ENCODE data around the gene ASCL3.
"Not testable (repeated sequence)": the region's sequence is repeated elsewhere in the genome, so short reads cannot be mapped to it uniquely, and the experiment has no call there.

The ASCL3 gene

DNA sequence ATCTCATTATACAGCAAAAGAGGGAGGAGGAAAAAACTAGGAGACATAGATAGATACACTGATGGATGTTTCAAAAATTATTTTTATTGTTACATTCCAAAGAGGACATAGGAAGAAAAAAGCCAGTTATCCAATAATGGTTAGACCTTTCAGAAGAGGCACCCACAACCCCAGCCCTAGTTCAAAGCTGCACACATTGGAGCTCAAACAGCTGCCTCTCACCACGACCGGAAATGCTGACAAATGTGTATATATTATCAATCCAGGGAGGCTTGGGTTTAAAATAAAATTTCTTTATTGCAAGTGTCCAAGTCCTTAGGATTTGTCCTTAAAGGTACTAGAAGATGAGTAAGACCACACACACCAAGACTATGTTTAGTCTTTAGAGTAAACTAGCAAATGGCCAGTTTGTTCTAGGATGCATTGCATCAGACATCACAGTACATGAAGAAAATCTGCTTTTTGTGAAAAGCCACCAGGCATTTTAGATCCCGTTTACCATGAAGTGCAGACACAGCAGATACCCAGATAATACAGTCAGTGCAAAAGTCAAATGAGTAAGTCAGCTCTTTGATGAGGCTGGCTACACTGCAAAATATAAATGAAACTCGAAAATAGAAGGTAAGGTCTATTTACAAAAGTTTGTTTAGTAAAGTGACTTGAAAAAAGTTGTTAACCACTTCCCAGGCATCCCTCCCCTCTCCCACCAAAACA, 4.6 kb upstream of the ASCL3 start:
- DNase-seq (ENCODE audit: low spot score) = no peak

DNA sequence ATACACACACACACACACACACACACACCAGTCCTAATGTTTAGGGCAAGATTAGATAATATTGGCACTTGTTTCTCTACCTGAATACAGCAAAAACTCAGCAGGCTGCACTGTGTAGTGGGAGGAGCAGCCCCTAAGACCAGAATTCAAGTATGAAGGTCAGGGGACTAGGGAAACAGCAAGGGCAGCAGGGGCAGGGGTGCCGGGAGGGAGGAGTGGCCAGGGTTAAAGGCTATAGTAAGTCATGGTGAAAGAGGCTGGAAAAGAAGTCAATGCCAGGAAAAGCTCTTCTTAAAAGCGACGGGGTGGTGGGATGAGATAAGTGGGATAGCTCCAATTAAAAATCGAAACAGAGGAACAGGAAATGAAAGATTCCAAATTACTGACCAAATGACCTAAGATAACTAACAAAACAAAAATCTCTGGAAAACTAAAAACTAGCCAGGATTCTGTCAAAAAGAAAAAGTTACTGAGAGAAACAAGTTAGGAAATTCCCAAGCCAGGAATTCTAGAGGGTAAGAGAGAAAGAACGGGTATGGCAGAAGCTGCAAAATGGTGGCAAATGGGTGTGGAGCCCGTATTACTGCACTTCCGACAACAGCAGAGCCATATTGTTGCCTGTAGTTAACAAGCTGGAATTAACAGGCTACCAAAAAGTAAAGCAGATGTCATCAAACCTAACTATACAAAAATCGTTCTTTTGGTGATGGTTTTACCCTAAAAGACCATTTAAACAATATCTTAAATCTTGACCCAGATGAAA, 1.3 kb downstream of the ASCL3 start:
- DNase-seq (ENCODE audit: low spot score) = no peak

DNA sequence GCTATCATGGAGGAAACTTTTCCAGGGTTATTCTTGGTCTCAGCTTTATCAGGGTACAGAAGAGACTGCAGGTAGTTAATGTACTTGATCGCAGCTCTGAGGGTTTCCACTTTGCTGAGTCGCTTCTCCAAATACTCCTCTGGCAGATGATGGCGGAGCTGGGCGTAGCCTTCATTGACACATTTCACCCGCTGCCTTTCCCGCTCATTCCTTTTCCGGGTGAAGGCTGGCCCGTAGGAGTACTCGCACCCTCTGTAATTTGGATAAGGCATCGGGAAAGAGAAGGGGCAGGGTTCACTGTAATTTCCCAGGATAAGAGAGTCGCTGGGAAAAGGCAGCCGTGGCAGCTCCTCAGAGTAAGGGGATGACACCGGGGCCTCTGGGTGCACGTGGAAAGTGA, 5.2 kb downstream of the ASCL3 start:
- DNase-seq (ENCODE audit: low spot score) = no peak

DNA sequence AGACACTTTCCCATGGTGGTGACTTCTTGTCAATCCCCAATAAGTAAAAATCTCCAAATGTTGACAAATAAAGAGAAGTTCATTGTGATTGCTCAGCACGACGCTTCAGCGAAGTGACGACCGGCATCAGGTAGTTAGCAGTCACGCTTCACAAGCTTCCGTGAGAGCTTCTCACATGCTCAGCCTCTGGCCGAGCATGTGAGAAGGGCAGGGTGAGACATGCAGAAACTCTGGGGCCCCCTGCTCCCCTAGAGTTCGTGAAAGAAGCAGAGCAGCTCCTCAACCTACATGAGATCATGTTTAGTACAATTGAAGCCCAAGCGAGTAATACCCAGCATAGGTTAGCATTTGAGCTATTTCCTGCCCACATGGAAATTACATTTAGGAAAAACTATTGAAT, 5.7 kb downstream of the ASCL3 start:
- no peak for DNase-seq (ENCODE audit: low spot score)

DNA sequence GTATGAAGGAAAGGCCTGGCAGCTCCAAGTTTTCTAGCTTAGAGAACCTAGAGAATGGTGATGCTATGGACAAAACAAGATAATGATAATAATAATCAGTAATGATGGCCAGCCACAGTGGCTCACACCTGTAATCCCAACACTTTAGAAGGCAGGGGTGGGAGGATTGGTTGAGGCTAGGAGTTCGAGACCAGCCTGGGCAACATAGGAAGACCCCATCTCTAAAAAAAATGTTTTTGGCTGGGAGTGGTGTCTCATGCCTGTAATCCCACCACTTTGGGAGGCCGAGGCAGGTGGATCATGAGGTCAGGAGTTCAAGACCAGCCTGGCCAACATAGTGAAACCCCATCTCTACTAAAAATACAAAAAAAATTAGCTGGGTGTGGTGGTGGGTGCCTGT, 7.0 kb downstream of the ASCL3 start:
- DNase-seq (ENCODE audit: low spot score) = not testable (repeated sequence)

DNA sequence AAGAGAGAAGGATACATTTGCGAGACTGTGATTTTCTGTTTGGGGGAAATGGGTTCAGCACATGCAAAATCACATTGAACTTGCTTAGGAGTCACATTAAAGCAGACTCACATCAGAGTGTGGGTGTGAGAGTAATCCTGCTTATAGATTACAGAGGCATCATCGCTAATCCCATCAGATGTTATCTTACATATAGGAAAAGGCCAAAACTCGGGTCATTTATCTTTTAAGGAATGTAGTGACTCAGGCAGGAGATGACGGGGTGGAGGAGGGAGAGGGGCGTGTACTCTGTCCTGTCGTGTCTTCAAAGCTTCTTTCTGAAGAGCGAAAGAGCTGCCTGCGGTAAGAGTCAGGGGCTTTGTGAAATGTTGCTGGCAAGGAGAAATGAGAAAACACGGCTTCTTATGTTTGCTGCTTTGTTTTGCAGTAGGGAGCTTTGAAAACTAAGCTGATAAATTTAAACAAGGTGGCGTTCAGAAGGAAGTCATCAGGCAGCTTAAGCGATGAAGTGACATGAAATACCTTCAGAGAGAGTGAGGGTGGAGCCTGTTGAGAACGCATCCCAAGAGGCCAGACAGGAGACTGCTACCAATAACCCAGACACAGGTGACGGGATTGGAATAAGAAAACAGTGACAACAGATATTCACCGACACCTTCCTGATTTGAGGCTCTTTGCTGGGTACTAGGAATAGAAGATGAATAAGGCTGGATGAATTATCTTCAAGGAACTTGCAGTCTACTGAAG, 7.9 kb downstream of the ASCL3 start:
- peak; percentile 59 for DNase-seq (ENCODE audit: low spot score)

DNA sequence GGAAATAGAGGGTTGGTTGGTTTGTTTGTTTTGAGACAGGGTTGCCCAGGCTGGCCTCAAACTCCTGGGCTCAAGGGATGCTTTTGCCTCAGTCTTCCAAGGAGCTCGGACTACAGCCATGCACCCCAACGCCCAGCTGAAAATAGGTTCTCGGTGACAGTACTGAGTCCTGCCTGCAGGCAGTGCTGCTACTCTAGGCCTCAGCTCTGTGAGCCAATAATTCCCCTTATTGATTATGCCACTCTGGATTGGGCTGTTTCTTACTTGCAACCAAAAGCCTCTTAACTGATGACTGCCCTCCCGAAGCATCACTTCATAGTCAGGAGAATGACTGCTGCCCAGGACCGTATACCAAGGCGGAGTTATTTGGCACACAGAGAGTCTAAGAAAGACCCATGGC, 8.9 kb downstream of the ASCL3 start:
- no peak for DNase-seq (ENCODE audit: low spot score)

DNA sequence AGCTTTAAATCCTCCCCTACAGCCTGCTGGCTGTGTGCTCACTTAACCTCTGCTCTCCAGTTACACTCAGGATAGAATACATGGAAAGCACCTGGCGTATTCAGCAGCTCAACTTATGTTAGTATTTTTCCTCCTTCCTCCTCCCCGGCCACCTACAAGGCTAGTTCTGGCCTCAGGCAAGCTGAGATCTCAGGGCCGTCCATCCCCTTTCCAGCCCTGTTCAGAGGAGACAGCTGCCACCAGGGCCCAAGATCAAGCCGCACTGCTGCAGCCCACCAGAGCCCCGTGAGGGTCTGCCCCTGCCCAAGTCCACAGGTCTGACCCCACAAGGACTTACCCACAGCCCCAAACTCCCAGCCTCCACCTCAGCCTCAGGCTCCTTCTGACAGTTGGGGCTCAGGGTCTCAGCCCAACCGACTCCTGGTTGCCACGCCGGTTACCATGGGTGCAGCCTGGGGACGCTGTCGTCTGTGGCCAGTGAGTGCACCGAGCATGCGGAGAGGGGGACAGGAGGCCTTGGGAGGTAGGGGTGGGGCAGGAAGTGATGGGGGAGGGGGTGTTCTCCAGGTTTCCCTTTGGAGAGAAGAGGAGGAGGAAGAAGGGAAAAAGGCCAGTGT, 10.1 kb downstream of the ASCL3 start, which contains the start of gene C11orf16:
Gene C11orf16 (minus strand): TSS at position 384 of the 617 bp plus-strand sequence. CDS start 639 bp downstream, outside the sequence.
- DNase-seq (ENCODE audit: low spot score) = no peak

DNA sequence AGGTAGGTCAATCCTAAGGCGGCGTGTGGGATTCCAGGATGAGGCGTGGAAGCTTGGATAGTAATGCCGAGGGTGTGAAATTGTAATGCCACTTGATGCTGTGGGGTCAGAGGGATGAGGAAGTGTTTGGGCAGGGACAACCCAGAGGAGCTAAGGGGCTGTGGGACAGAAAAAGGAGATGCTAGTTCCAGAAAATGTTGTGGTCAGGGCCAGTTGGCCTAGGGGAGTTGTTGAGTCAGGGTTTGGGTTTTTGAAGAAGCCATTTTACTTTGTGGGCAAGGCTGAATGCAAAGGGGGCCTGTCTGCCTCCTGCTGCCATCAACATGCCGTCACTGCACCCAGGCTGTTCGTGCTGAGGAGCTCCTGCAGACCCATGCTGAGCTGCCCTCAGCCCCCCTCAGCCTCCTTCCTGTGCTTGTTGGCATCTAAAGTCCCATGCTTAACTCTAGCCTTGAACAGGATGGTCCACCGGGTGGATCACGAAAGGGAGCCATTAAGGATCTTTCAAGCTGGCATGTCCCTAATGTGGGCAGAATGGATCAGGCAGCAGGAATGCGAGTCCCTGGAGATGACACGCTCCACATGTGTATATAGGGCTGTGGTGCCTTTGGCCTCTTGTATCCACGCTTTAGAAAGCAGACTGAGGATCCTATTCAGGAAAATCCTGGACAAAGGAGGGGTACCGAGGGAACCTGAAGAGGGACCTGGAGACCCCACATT, 12.2 kb downstream of the ASCL3 start:
- DNase-seq (ENCODE audit: low spot score) = no peak

DNA sequence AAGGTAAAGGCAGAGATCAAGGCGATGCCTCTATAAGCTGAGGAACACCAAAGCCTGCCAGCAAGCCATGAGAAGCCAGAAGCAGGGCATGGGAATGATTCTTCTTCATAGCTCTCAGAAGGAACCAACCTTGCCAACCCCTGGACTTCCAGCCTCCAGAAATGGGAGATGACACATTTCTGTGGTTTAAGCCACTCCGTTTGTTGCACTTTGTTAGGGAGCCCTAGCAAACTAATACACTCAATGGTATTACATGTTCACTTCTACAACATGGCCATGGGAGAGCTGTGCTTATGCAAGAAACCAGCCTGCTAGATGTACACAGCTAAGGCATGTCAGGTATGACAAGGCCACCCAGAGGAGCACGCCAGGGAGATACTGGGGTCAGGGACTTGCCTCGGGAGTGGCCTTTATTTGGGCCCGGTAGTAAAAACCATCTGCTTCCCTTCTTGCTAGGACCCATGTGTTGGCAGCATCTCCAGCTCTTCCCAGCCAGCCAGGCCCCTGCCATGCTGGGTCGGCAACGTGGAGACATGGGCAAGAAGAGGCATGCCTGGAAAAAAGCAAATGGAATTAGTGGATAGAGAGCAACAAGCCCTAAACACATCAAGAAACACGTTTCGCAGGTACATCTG, 13.7 kb downstream of the ASCL3 start:
- no peak for DNase-seq (ENCODE audit: low spot score)

DNA sequence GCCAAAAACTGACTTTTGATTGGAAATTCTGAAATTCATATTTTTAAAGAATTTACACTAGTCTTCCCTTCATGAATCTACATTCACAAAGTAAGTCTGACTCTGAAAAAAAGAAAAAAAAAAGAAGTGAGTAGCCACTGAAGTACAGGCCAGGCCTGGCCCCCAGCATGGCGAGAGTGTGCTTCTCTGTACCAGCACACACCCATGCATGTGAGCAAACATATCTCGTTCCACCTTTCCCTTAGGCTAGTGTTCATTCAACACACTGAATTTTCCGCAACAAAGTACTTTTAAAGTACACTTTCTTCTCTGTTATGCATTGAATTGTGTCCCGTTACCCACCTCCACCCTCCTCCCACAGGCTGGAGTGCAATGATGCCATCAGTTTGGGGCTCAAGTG, 14.6 kb downstream of the ASCL3 start:
- DNase-seq (ENCODE audit: low spot score) = no peak

DNA sequence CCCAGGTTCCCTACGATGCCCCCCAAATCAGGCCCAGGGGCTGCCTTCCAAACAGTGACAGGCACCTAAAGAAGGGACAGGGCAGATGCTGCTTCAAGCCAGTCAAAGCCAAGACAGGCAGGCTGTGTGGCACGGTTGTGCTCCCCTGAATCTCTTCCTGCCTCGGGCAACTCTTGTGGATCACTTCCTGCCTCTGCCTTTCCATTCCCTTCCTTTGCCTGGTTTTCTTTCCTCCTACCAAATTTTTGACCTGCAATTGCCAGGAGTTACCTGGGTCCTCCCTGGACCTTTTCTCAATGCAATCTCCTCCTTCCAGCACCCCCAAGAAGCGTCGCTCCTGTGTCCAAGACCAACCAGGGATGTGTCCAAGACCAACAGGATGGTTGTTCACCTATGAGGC, 15.6 kb downstream of the ASCL3 start:
- DNase-seq (ENCODE audit: low spot score) = no peak

DNA sequence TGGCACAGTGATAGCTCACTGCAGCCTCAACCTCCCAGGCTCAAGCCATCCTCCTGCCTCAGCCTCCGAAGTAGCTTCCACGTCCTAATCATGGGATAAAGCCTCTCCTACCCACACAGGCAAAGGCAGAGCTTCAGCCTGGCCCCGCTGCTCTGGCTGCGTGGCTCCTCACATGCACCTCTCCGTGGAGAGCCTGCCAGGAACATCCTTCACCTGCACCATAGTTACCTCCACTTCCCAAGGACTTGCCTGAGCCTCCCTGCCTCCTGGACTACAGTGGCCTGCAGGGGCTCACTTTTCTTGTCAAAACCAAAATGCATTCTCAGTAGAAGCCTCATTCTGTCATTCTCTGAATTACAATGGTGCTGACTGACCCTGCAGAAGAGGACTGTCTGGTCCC, 16.6 kb downstream of the ASCL3 start:
- no peak for DNase-seq (ENCODE audit: low spot score)

DNA sequence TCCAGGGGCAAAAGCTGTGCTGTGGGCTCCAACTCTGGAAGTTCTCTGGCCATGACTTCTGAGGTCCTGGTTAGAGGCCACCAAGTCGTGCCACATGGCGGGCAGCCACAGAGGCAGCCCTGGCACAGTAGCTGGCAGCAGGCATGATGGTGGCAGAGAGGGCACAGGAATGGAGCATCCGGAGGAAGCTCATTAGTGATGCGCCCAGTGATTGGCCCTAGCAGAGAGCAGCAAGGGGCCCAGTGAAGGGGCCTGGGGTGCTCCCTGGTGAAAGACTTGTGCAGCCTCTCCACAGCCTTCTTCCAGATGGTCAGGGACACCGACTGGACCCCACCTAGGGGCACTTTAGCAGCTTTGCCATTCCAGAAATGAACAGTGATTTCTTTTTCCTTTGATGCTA, 17.1 kb downstream of the ASCL3 start:
- DNase-seq (ENCODE audit: low spot score) = no peak

DNA sequence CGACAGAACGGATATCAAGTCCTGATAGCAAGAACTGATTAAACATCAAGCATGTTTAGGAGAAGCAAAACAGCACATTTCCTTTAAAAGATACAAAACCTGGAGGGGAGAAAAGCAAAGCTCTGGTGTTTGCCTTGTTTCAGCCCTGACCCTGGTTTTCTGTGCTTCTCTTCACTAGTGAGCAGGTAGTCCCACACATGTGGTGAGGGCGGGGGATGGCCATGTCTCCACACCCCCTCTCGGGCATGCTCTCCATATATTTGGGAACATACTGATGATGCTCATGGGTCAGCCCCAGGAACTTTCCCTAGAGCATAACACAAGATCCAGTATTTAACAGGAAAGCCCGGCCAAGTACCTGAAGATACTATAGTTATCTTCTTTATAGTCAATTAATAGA, 20.1 kb downstream of the ASCL3 start:
- DNase-seq (ENCODE audit: low spot score) = no peak

DNA sequence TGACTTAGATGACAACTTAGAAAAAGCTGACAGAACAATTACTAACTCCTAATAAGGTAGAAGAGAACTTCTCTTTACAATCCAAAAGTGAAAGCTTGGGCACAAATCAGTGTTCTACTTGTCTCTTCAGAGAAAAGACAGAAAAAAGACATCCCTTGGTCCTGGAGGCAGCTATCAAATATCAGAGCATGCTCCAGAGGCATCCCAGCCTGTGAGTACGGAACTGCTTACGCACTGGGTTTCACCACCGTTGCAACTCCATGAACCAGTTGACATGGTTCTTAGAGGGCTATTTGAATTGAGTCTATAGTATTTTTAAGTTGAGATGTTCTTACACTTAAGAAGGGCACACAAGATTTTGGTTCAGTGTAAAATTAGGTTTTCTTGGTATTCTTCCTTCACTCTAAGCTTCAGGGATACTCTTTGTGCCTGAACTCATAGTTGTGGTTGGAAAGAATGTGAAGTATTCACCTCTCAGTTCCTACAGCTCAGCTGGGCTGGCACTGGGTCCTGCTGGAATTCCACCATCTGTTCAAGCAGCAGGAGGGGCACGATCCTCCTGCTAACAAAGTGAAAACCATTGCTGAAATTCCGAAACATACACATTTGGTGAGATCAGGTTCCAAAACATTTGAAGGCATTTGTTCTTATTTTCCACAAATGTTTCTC, 25.5 kb downstream of the ASCL3 start:
- no peak for DNase-seq (ENCODE audit: low spot score)

DNA sequence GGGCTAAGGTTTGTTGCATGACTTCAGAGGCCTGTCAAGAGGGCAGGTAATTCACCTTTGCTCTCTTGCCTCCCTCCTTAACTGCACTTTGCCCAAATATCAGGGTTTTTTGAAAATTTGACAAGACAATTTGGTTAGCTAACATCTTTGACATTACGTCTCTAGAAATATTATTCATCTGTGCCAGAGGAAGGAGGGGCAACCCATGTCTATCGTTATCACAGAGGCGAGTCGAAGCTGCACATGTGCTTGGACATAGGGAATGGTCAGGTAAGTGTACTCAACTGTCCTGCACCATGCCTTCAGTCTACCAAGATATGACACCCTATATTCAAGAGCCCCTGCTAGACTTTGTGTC, 28.2 kb downstream of the ASCL3 start:
- no peak for DNase-seq (ENCODE audit: low spot score)

DNA sequence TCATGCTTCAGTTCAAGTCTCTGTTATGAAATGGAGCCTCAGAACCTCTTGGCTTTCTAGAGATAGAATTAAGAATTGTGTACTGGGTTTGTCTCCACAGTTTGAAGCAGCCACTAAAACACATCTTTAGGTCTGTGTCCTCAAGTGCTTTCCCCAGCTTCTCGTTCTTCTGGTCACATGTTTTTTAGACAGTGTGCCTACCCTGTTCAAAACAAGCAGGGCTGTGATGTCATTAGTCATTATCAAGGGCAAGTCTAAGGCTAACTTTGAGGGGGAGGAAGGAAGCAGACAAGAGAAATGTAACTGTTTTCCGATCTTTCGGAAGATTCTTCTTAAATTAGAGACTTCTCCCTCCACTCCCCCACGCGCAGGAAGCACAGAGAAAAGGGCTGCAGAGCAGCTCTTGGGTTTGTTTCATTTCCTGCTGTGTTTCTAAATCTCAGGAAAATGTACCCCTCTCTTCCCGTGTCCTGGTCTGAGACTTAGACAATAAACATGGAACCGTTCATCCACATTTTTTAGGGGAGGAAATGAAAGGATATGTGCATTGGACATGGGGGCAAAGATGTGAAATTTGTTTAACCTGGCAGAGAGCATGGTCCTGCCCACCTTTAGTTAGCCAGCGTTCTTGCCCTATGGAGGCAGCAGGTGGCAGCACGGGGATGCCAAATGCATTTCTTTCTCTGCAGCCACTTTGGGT, 28.7 kb downstream of the ASCL3 start:
- peak; percentile 54 for DNase-seq (ENCODE audit: low spot score)

DNA sequence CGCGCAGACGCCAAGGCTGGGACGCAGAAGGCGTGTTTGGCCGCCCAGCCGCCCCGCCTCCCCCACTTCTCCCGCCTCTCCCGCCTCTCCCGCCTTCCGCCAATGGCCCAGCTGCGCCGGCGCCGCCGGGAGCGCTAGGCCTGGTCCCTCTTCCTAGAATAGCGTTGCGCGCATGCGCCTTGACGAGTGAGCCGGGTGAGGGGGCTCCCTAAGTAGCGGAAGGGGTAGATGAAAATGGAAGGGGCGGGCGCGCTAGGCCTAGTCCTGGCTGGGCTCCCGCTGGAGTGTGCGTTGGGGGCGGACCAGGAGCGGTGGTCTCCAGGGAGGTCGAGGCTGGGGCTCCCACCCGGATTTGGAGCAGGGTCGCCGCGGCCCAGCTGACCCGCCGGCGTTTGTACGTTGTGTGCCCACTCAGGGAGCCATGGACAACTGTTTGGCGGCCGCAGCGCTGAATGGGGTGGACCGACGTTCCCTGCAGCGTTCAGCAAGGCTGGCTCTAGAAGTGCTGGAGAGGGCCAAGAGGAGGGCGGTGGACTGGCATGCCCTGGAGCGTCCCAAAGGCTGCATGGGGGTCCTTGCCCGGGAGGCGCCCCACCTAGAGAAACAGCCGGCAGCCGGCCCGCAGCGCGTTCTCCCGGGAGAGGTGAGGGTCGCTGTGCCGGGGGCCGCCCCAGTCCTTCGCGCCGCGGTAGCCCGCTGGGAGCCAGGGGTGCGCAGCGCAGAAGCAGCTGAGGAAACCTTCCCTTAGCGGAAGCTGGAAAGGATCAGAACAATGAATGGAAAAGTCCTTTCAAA, 31.6 kb downstream of the ASCL3 start, which contains the start of gene AKIP1:
Gene AKIP1 (plus strand): TSS at position 161 of the 795 bp plus-strand sequence. CDS start 261 bp downstream, at position 422.
- DNase-seq (ENCODE audit: low spot score) = peak; percentile 89

Measured in kidney capillary endothelial cell (primary cell).